Muscle of back (tissue), 13 donors: Measurements from ENCODE around the gene FSTL3. TPM values are rescaled to one million over a fixed set of nuclear protein-coding genes. Genes with fewer than 3 reads are reported as not detected.
"Not testable (repeated sequence)": the region's sequence is repeated elsewhere in the genome, so short reads cannot be mapped to it uniquely, and the experiment has no call there.

Experiments
- DNase-seq, 3 donors: peaks; one replicate each; pipeline versions ENCODE4 v3.0.0 to v3.0.0-alpha.2; 2013
- long read RNA-seq, 9 donors: transcript quantifications; one replicate each; lab custom pipeline, GENCODE V29; 2026
- polyA plus RNA-seq, 10 donors: library from polyadenylated mRNA; unstranded; fragments of 120-200 nt; gene quantifications; one replicate each; pipeline ENCODE4 v1.2.1, GENCODE V29; 2013; ENCODE audit not compliant: insufficient read length in 10 of 10

Gene FSTL3
- 10 to 100 TPM; 10.7 to 19.2 (median 14.6) TPM for polyA plus RNA-seq
- long read RNA-seq, donor 1, partial matches to known transcripts: 0 of 1 reads
- long read RNA-seq, donor 1, other reads (novel, unspliced or antisense): 0 of 1 reads
- long read RNA-seq, donor 2, transcript FSTL3-201 (5 exons, 2,542 nt): major isoform, 6 of 6 reads
- long read RNA-seq, donor 2, partial matches to known transcripts: 0 of 6 reads
- long read RNA-seq, donor 2, other reads (novel, unspliced or antisense): 0 of 6 reads
- long read RNA-seq, donor 3: 0 reads
- long read RNA-seq, donor 4, partial matches to known transcripts: 0 of 6 reads
- long read RNA-seq, donor 4, other reads (novel, unspliced or antisense): 0 of 6 reads
- long read RNA-seq, donor 5, partial matches to known transcripts: 19 of 22 reads
- long read RNA-seq, donor 5, other reads (novel, unspliced or antisense): 0 of 22 reads
- long read RNA-seq, donor 6, partial matches to known transcripts: 0 of 3 reads
- long read RNA-seq, donor 6, other reads (novel, unspliced or antisense): 0 of 3 reads
- long read RNA-seq, donor 7, partial matches to known transcripts: 8 of 9 reads
- long read RNA-seq, donor 7, other reads (novel, unspliced or antisense): 0 of 9 reads
- long read RNA-seq, donor 8, partial matches to known transcripts: 0 of 2 reads
- long read RNA-seq, donor 8, other reads (novel, unspliced or antisense): 0 of 2 reads
- long read RNA-seq, donor 9: 0 reads

- peak in 1 of 3 donors; percentile 72 for DNase-seq
Observed at GRCh38 chr19:676339-677105, at the start of gene FSTL3. Gene FSTL3 (plus strand): TSS chr19:676392. CDS start chr19:676424, 32 bp downstream.

- not testable (repeated sequence) for DNase-seq
Observed at GRCh38 chr19:626566-626965, 49.6 kb upstream of the FSTL3 start.

- DNase-seq: no peak
Observed at GRCh38 chr19:628168-628567, 48.0 kb upstream of the FSTL3 start.

DNA sequence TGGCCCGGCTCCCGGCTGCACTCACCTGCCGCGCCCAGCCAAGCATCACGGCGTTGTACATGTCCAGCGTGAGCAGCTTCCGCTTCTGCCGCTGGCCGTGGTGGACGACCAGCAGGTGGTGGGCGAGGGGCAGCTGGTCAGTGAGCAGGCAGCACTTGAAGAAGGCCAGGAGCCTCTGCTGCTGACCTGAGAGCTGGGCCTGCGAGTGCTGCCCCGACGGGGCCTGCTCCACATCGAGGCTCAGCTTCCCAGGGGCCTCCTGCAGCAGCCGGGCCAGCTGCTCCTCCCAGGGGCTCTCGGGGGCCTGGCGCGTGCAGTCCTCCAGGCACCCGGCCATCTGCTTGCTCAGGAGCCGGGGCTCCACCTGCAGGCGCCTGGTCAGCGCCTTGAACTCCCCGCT is 46.7 kb upstream of the FSTL3 start:
- not testable (repeated sequence) for DNase-seq

- DNase-seq: no peak
Observed at GRCh38 chr19:629961-630714, 46.1 kb upstream of the FSTL3 start.

- peak in 1 of 3 donors; percentile 58 for DNase-seq
Observed at GRCh38 chr19:632579-633067, 43.6 kb upstream of the FSTL3 start.

DNA sequence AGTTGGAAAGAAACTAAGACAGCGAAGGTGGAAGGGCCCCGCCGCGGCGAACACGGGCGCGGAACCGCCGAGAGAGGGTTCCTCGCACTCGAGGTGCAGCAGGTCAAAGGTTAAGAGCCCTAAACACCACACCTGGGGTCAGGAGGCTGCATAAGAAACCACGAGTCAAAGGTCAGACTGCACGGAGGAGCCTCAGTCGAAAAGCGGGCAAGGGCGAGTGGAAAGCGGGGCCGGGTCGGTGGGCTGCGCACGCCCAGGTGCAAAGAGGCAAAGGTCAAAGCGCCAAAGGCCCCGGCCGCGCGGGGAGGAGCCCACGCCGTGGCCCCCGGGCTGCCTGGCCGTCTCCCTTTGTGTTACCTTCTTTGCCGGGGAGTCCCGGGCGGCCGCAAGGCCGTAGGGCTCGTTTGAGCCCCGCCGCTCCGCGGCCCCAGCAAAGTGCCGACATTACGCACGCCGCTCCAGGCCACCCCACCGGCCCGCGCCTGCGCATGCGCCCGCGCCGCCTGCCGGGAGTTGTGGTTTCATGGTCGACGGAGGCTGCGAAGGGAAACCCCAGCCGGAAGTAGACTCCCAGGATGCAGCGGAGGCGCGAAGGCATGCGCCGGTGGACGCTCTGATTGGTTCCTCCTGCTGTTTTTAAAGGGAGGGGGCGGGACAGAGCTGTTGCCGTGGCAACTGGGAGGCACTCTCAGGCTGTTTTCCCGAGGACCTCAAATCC is 43.0 kb upstream of the FSTL3 start, which contains the start of gene POLRMT:
Gene POLRMT, minus strand, starts transcription at position 470 of the 718 bp plus-strand sequence. Its CDS starts 25 bp downstream, at position 445.
- DNase-seq: peak; percentile 98 to 99 (median 99)

- no peak for DNase-seq
Observed at GRCh38 chr19:633786-634639, 42.2 kb upstream of the FSTL3 start.

- DNase-seq: no peak
Observed at GRCh38 chr19:634975-635652, 41.1 kb upstream of the FSTL3 start.

DNA sequence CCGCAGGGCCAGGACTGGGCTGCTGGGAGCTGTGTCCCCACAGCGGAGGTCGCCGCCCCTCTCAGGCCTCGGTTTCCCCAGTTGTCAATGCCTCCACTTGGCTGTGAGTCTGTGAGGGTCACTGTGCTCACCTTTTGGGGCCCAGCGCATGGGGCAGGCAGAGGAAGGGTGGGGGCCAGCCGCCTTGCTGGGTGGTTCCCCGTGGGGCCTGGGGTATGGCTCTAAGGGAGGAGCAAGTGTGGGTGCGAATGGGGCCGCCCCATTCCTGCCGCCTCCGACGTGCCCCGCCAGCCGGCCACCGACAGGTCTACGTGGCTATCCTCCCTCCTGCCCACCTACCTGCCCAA is 37.3 kb upstream of the FSTL3 start:
- DNase-seq: no peak

DNA sequence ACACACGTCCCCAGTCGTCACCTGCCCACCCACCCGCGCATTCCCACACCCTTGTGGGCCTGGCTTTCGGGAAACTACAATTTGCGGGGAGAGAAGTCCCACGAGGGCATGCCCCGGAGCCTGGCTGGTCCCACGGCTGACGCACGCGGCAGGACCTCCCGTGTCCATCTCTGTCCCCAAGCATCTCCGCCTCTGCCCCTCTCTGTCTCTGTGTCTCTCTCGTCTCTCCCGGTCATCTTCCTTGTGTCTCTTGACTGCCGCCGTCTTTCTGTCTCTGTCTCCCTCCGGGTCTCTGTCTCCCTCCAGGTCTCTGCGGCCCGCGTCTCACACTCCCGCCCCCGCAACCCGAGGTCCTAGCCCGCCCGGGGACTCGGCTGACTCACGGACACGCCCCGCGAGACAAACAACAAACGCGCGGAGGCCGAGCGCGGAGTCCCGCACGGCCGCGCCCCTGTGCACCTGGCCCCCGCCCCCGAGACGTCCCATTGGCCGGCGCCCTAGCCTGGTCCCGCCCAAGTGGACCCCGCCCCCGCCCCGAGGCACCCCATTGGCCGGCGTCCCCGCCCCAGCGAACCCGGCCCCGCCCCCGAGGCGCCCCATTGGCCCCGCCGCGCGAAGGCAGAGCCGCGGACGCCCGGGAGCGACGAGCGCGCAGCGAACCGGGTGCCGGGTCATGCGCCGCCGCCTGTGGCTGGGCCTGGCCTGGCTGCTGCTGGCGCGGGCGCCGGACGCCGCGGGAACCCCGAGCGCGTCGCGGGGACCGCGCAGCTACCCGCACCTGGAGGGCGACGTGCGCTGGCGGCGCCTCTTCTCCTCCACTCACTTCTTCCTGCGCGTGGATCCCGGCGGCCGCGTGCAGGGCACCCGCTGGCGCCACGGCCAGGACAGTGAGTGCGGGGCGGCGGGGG is 36.7 kb upstream of the FSTL3 start, which contains the start of gene FGF22:
Gene FGF22, plus strand, starts transcription at position 627 of the 908 bp plus-strand sequence. Its CDS starts 47 bp downstream, at position 674.
- peak; percentile 78 to 89 (median 83) for DNase-seq

DNA sequence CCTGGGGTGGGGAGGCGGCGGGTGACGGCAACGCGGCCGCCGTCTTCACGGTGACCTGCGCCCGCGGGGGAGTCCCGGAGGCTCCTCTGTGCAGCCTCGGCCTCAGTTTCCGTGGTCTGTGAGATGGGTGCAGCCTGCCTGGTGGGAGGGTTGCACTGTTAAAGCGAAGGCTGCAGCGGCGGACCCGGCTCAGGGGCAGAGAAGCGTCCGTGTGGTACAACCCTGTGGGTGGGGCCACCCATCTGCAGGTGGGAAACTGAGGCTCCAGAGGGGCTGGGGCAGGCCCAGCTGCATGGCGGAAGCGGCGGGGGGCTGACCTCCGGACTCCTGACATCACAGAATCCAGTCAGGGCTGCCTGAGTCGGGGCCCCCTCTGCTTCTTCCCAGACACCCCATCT is 36.0 kb upstream of the FSTL3 start:
- no peak for DNase-seq

DNA sequence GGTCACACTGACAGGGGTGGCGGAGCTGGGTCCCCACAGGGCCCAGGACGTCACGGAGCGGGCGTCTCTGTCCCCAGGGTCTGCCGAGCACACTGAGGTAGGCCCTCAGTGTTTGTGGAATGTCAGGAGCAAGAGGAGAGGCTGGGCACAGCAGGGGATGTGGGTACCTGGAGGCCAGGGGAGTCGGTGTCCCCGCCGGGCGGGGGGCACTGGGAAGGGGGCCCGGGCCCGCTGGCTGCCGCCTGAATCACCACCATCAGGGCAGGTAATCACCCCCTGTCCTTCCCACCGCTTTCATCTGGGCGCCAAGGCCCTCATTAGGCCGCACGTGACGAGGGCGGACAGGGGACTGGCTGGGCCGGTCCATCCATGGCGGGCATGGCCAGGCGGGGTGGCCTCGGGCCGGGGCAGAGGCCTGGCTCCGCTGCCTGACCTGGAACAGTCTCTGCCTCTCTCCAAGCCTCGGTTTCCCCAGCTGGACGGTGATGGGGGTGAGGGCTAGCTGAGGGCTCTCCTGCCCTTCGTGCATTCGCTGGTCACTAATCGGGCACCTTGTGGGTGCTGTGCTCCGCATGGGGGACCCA is 35.5 kb upstream of the FSTL3 start:
- no peak for DNase-seq

- no peak for DNase-seq
Observed at GRCh38 chr19:641702-642101, 34.5 kb upstream of the FSTL3 start.

GRCh38 chr19:642767-643727 is 33.1 kb upstream of the FSTL3 start:
- no peak for DNase-seq

GRCh38 chr19:643736-644135 is 32.5 kb upstream of the FSTL3 start:
- no peak for DNase-seq
